ENCODE measurements around the gene ESD.

DNA sequence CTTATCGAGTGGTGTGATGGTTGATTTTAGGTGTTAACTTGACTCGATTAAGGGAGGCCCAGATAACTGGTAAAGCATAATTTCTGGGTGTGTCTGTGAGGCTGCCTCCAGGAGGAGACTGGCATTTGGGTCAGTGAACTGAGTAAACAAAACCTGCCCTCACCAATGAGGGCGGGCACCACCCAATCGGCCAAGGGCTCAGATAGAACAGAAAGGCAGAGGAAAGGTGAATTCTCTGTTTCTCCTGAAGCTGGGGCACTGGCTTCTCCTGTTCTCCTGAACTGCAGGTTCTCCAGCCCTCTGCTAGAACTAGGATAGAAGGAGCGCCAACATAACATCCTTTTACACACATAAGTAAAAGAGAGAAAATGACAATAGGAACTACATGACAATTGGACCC, 35.1 kb downstream of the ESD start:
- TF ChIP-seq, protein P1, sequence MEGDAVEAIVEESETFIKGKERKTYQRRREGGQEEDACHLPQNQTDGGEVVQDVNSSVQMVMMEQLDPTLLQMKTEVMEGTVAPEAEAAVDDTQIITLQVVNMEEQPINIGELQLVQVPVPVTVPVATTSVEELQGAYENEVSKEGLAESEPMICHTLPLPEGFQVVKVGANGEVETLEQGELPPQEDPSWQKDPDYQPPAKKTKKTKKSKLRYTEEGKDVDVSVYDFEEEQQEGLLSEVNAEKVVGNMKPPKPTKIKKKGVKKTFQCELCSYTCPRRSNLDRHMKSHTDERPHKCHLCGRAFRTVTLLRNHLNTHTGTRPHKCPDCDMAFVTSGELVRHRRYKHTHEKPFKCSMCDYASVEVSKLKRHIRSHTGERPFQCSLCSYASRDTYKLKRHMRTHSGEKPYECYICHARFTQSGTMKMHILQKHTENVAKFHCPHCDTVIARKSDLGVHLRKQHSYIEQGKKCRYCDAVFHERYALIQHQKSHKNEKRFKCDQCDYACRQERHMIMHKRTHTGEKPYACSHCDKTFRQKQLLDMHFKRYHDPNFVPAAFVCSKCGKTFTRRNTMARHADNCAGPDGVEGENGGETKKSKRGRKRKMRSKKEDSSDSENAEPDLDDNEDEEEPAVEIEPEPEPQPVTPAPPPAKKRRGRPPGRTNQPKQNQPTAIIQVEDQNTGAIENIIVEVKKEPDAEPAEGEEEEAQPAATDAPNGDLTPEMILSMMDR (IDR thresholded peaks at IDR 0.05; ENCODE audit: insufficient read depth, low read length, poor library complexity, severe bottlenecking): no peak
- TF ChIP-seq EZH2phosphoT487 (conservative IDR thresholded peaks at IDR 0.05; ENCODE audit: low read length): no peak

All from SU-DHL-6 (cell line).